Measurements from ENCODE around the gene TRIM27.

GRCh38 chr6:28880519-28880893 lies 43.3 kb downstream of the TRIM27 start:
- TF ChIP-seq POLR2AphosphoS5 (IDR thresholded peaks at IDR 0.05; ENCODE audit: low read depth, low read length) (no peak), SIN3A (IDR thresholded peaks at IDR 0.05; ENCODE audit: borderline replicate concordance, insufficient read depth, low read length) (no peak), REST (IDR thresholded peaks at IDR 0.05; ENCODE audit: insufficient read depth in 1 of 2, low read depth in 2 of 2, low read length in 2 of 2) (no peak), TAF1 (IDR thresholded peaks at IDR 0.05; ENCODE audit: borderline replicate concordance, insufficient read depth, low read length) (no peak)
